Activated CD4-positive, alpha-beta T cell treated with anti-CD3 and anti-CD28 coated beads for 1 hour (primary cell): ENCODE results near the gene OS9.

Experiments
- DNase-seq: peaks from one replicate; pipeline ENCODE4 v3.0.0-alpha.2; 2020

Gene OS9

GRCh38 chr12:57737467-57738460 is 43.8 kb downstream of the OS9 start:
- DNase-seq = no peak

- DNase-seq = no peak
These were observed 44.8 kb downstream of the OS9 start, which contains the start of gene AGAP2 for GRCh38 chr12:57738661-57739237. Gene AGAP2, minus strand, starts transcription at chr12:57738742. Its CDS starts 496 bp downstream, at chr12:57738246.

GRCh38 chr12:57739387-57739786 is 45.5 kb downstream of the OS9 start:
- DNase-seq = no peak

GRCh38 chr12:57739914-57740538 is 46.1 kb downstream of the OS9 start:
- no peak for DNase-seq

GRCh38 chr12:57740656-57741412 is 46.9 kb downstream of the OS9 start:
- DNase-seq = peak; percentile 64

GRCh38 chr12:57741413-57741789 is 47.5 kb downstream of the OS9 start:
- no peak for DNase-seq

- peak; percentile 63 for DNase-seq
These were observed 48.2 kb downstream of the OS9 start for GRCh38 chr12:57741844-57742738.

GRCh38 chr12:57743769-57744168 is 49.8 kb downstream of the OS9 start:
- DNase-seq = no peak

- DNase-seq = peak; percentile 58
These were observed 50.4 kb downstream of the OS9 start for GRCh38 chr12:57744194-57744776.

GRCh38 chr12:57744777-57745484 is 51.0 kb downstream of the OS9 start, which contains the start of gene TSPAN31:
Gene TSPAN31, plus strand, starts transcription at chr12:57745039. Its CDS starts 116 bp downstream, at chr12:57745155.
- DNase-seq = peak; percentile 90

GRCh38 chr12:57745485-57745881 is 51.6 kb downstream of the OS9 start:
- no peak for DNase-seq

GRCh38 chr12:57746025-57746424 is 52.1 kb downstream of the OS9 start:
- DNase-seq = no peak

GRCh38 chr12:57749061-57749460 is 55.1 kb downstream of the OS9 start:
- no peak for DNase-seq

- no peak for DNase-seq
These were observed 56.9 kb downstream of the OS9 start for GRCh38 chr12:57750561-57751431.

- no peak for DNase-seq
These were observed 57.5 kb downstream of the OS9 start for GRCh38 chr12:57751432-57751787.

GRCh38 chr12:57751788-57752667 is 58.1 kb downstream of the OS9 start, which contains the start of gene CDK4:
Gene CDK4, minus strand, starts transcription at chr12:57752310. Its CDS starts 593 bp downstream, at chr12:57751717.
- DNase-seq = peak; percentile 96

GRCh38 chr12:57752668-57753000 is 58.7 kb downstream of the OS9 start:
- no peak for DNase-seq

GRCh38 chr12:57753756-57754337 is 59.9 kb downstream of the OS9 start:
- no peak for DNase-seq
